ENCODE data around the gene PEAK3. TPM values are rescaled to one million over a fixed set of nuclear protein-coding genes. Genes with fewer than 3 reads are reported as not detected.

Gene PEAK3
- polyA plus RNA-seq = not detected in 2 replicates

GRCh38 chr19:2282062-2282861 is at the start of gene PEAK3:
Gene PEAK3, minus strand, starts transcription at chr19:2282175. Its CDS starts 1,244 bp downstream, at chr19:2280931.

GRCh38 chr19:2328401-2329148 is 46.6 kb upstream of the PEAK3 start, which contains the start of the genes LSM7 and SPPL2B:
Gene LSM7, minus strand, starts transcription at chr19:2328586. Its CDS starts 20 bp downstream, at chr19:2328566.
Gene SPPL2B, plus strand, starts transcription at chr19:2328684. Its CDS starts 26 bp downstream, at chr19:2328710.

GRCh38 chr19:2308114-2308556 is 26.2 kb upstream of the PEAK3 start, which contains the start of gene LINGO3:
Gene LINGO3, minus strand, starts transcription at chr19:2308154. Its CDS starts 16,378 bp downstream, at chr19:2291776.

GRCh38 chr19:2255982-2256685 is 25.8 kb downstream of the PEAK3 start, which contains the start of gene JSRP1:
Gene JSRP1, minus strand, starts transcription at chr19:2256417. Its CDS starts 1,103 bp downstream, at chr19:2255314.

GRCh38 chr19:2249010-2249866 is 32.7 kb downstream of the PEAK3 start, which contains the start of gene AMH:
Gene AMH, plus strand, starts transcription at chr19:2249323. Its CDS starts 10 bp downstream, at chr19:2249333.

GRCh38 chr19:2236314-2237050 is 45.5 kb downstream of the PEAK3 start, which contains the start of the genes PLEKHJ1 and SF3A2:
Gene PLEKHJ1, minus strand, starts transcription at chr19:2236329. Its CDS starts 81 bp downstream, at chr19:2236248.
Gene SF3A2, plus strand, starts transcription at chr19:2236824. Its CDS starts 6,595 bp downstream, at chr19:2243419.

Other genes starting within 250 kb of the PEAK3 start
- 7.4 and 8.7 TPM in 2 replicates for gene MKNK2, start 230.9 kb downstream of the PEAK3 start, polyA plus RNA-seq
- 0.34 and 0.62 TPM in 2 replicates for gene MOB3A, start 185.8 kb downstream of the PEAK3 start, polyA plus RNA-seq
- gene IZUMO4, start 185.3 kb downstream of the PEAK3 start, polyA plus RNA-seq = not detected in 2 replicates
- gene AP3D1, start 130.6 kb downstream of the PEAK3 start, polyA plus RNA-seq = 19.1 and 20.9 TPM in 2 replicates
- 0.28 and 0.39 TPM in 2 replicates for gene DOT1L, start 118.2 kb downstream of the PEAK3 start, polyA plus RNA-seq
- gene PLEKHJ1, start 45.8 kb downstream of the PEAK3 start, polyA plus RNA-seq = 8.4 and 8.6 TPM in 2 replicates
- gene SF3A2, start 45.4 kb downstream of the PEAK3 start, polyA plus RNA-seq = 0.16 and 0.43 TPM in 2 replicates
- not detected in 2 replicates for gene AMH, start 32.9 kb downstream of the PEAK3 start, polyA plus RNA-seq
- not detected in 2 replicates for gene JSRP1, start 25.8 kb downstream of the PEAK3 start, polyA plus RNA-seq
- gene LINGO3, start 26.0 kb upstream of the PEAK3 start, polyA plus RNA-seq = 0.59 and 1.0 TPM in 2 replicates
- gene LSM7, start 46.4 kb upstream of the PEAK3 start, polyA plus RNA-seq = 47.5 and 62.2 TPM in 2 replicates
- 2.0 and 3.0 TPM in 2 replicates for gene SPPL2B, start 46.5 kb upstream of the PEAK3 start, polyA plus RNA-seq
- gene TMPRSS9, start 78.1 kb upstream of the PEAK3 start, polyA plus RNA-seq = not detected in 2 replicates
- gene TIMM13, start 145.4 kb upstream of the PEAK3 start, polyA plus RNA-seq = 64.5 and 79.8 TPM in 2 replicates
- gene LMNB2, start 174.8 kb upstream of the PEAK3 start, polyA plus RNA-seq = 0.22 and 1.3 TPM in 2 replicates
- gene GADD45B, start 194.0 kb upstream of the PEAK3 start, polyA plus RNA-seq = 0.35 TPM in 2 replicates

Measured in Purkinje cell (primary cell).